ENCODE data around the gene PACRG.
"Not testable (repeated sequence)": the region's sequence is repeated elsewhere in the genome, so short reads cannot be mapped to it uniquely, and the experiment has no call there.

- TF ChIP-seq EGR1 (IDR thresholded peaks at IDR 0.05; ENCODE audit: borderline replicate concordance, low read depth, low read length); TBP (IDR thresholded peaks at IDR 0.05; ENCODE audit: low read depth, low read length): not testable (repeated sequence)
Observed at GRCh38 chr6:162678896-162679295, 48.9 kb upstream of the PACRG start.
